SK-N-SH treated with all-trans-retinoic acid at 6 μM for 48 hours (cell line): ENCODE measurements around the gene SESN2.

Source experiments
- ATAC-seq: fragments of 200-7000 bp; cut with Tn5 transposase; 3 replicates; pipeline ENCODE4 v1.9.1; 2020; ENCODE audit warnings: mild to moderate bottlenecking, moderate library complexity
- ARNTL ChIP-seq: fragments of 450-650 bp; formaldehyde crosslinking; IDR thresholded peaks from 2 replicates; pipeline ENCODE4 v1.5.0; 2020; ENCODE audit warnings: low read depth, mild to moderate bottlenecking, moderate library complexity, borderline replicate concordance
- BACH2 ChIP-seq: fragments of 250-450 bp; sonication (Bioruptor Pico); IDR thresholded peaks from 2 replicates; pipeline ENCODE4 v1.9.0; 2021; ENCODE audit warnings: mild to moderate bottlenecking, borderline replicate concordance
- CREB5 ChIP-seq: fragments of 250-450 bp; sonication (Bioruptor Pico); IDR thresholded peaks from 2 replicates; pipeline ENCODE4 v1.5.1; 2020; ENCODE audit warnings: low read depth, mild to moderate bottlenecking, moderate library complexity
- CSDC2 ChIP-seq: fragments of 250-450 bp; sonication (Bioruptor Pico); IDR thresholded peaks from 2 replicates; pipeline ENCODE4 v1.5.0; 2020; ENCODE audit warnings: mild to moderate bottlenecking, moderate library complexity
- CSRNP3 ChIP-seq: fragments of 250-450 bp; sonication (Bioruptor Pico); IDR thresholded peaks from 2 replicates; pipeline ENCODE4 v1.5.1; 2021; ENCODE audit warnings: mild to moderate bottlenecking, moderate library complexity
- ESRRG ChIP-seq: fragments of 250-450 bp; sonication (Bioruptor Pico); IDR thresholded peaks from 2 replicates; pipeline ENCODE4 v1.6.1; 2021; ENCODE audit warnings: mild to moderate bottlenecking
- GLIS3 ChIP-seq: fragments of 250-450 bp; sonication (Bioruptor Pico); IDR thresholded peaks from 2 replicates; pipeline ENCODE4 v1.5.0; 2020; ENCODE audit warnings: mild to moderate bottlenecking, moderate library complexity
- ISL1 ChIP-seq: fragments of 250-450 bp; sonication (Bioruptor Pico); IDR thresholded peaks from 2 replicates; pipeline ENCODE4 v2.1.2; 2022; ENCODE audit warnings: mild to moderate bottlenecking, moderate library complexity
- PATZ1 ChIP-seq: fragments of 250-450 bp; sonication (Bioruptor Pico); IDR thresholded peaks from 2 replicates; pipeline ENCODE4 v1.8.0; 2020; ENCODE audit warnings: mild to moderate bottlenecking, moderate library complexity, borderline replicate concordance
- POU6F1 ChIP-seq: fragments of 250-450 bp; sonication (Bioruptor Pico); IDR thresholded peaks from 2 replicates; pipeline ENCODE4 v1.8.0; 2021; ENCODE audit warnings: low read depth, mild to moderate bottlenecking, moderate library complexity, borderline replicate concordance
- PPARA ChIP-seq: fragments of 250-450 bp; sonication (Bioruptor Pico); IDR thresholded peaks from 2 replicates; pipeline ENCODE4 v1.5.0; 2020; ENCODE audit warnings: mild to moderate bottlenecking, borderline replicate concordance
- RARB ChIP-seq: fragments of 250-450 bp; sonication (Bioruptor Pico); IDR thresholded peaks from 2 replicates; pipeline ENCODE4 v1.8.0; 2021; ENCODE audit warnings: mild to moderate bottlenecking, moderate library complexity
- TCF4 ChIP-seq: fragments of 250-450 bp; sonication (Bioruptor Pico); IDR thresholded peaks from 2 replicates; pipeline ENCODE4 v1.8.0; 2021; ENCODE audit warnings: mild to moderate bottlenecking, moderate library complexity, borderline replicate concordance
- TOX ChIP-seq: fragments of 250-450 bp; sonication (Bioruptor Pico); IDR thresholded peaks from 2 replicates; pipeline ENCODE4 v1.8.0; 2021; ENCODE audit warnings: mild to moderate bottlenecking, moderate library complexity, borderline replicate concordance
- TSHZ2 ChIP-seq: fragments of 250-450 bp; sonication (Bioruptor Pico); IDR thresholded peaks from 2 replicates; pipeline ENCODE4 v1.5.0; 2020; ENCODE audit warnings: mild to moderate bottlenecking, moderate library complexity
- ZC3H10 ChIP-seq: fragments of 250-450 bp; sonication (Bioruptor Pico); IDR thresholded peaks from 2 replicates; pipeline ENCODE4 v1.5.1; 2021; ENCODE audit warnings: mild to moderate bottlenecking, moderate library complexity
- ZFP3 ChIP-seq: fragments of 250-450 bp; sonication (Bioruptor Pico); IDR thresholded peaks from 2 replicates; pipeline ENCODE4 v1.5.0; 2020; ENCODE audit warnings: mild to moderate bottlenecking, moderate library complexity
- ZNF565 ChIP-seq: fragments of 450-650 bp; formaldehyde crosslinking; conservative IDR thresholded peaks from 2 replicates; pipeline ENCODE4 v1.5.0; 2020; ENCODE audit warnings: low read depth, mild to moderate bottlenecking, moderate library complexity
- ZNF70 ChIP-seq: fragments of 450-650 bp; formaldehyde crosslinking; IDR thresholded peaks from 2 replicates; pipeline ENCODE4 v1.5.0; 2020; ENCODE audit warnings: mild to moderate bottlenecking, moderate library complexity
- ZNF8 ChIP-seq: fragments of 450-650 bp; formaldehyde crosslinking; IDR thresholded peaks from 2 replicates; pipeline ENCODE4 v1.5.0; 2020; ENCODE audit warnings: mild to moderate bottlenecking, moderate library complexity

SESN2 gene

GRCh38 chr1:28260803-28261174, 1.5 kb downstream of the SESN2 start:
- TF ChIP-seq ISL1 (CRISPR knock-in tag) (no peak), POU6F1 (CRISPR knock-in tag) (no peak), ESRRG (CRISPR knock-in tag) (no peak), ZFP3 (CRISPR knock-in tag) (no peak), CSRNP3 (CRISPR knock-in tag) (no peak), PPARA (CRISPR knock-in tag) (no peak), TOX (CRISPR knock-in tag) (no peak), ZNF70 (CRISPR knock-in tag) (no peak), BACH2 (CRISPR knock-in tag) (no peak), ZC3H10 (CRISPR knock-in tag) (no peak), TCF4 (CRISPR knock-in tag) (no peak), ARNTL (CRISPR knock-in tag) (no peak), RARB (CRISPR knock-in tag) (no peak), ZNF565 (CRISPR knock-in tag) (no peak), PATZ1 (CRISPR knock-in tag) (no peak)
- no peak for ATAC-seq

GRCh38 chr1:28264897-28265296, 5.6 kb downstream of the SESN2 start:
- ATAC-seq, result no peak
- no peak for TF ChIP-seq PATZ1 (CRISPR knock-in tag)
- TF ChIP-seq TOX (CRISPR knock-in tag), result no peak
- TF ChIP-seq CSDC2, result no peak
- no peak for TF ChIP-seq TSHZ2 (CRISPR knock-in tag)
- TF ChIP-seq ESRRG (CRISPR knock-in tag), result no peak
- no peak for TF ChIP-seq POU6F1 (CRISPR knock-in tag)
- no peak for TF ChIP-seq CSRNP3 (CRISPR knock-in tag)
- TF ChIP-seq CREB5 (CRISPR knock-in tag), result no peak
- no peak for TF ChIP-seq PPARA (CRISPR knock-in tag)
- TF ChIP-seq TCF4 (CRISPR knock-in tag), result no peak
- TF ChIP-seq GLIS3 (CRISPR knock-in tag), result no peak
- TF ChIP-seq ZNF70 (CRISPR knock-in tag), result no peak
- TF ChIP-seq ARNTL (CRISPR knock-in tag), result no peak
- TF ChIP-seq ZNF8 (CRISPR knock-in tag), result no peak
- no peak for TF ChIP-seq ISL1 (CRISPR knock-in tag)
- no peak for TF ChIP-seq ZNF565 (CRISPR knock-in tag)
- TF ChIP-seq ZC3H10 (CRISPR knock-in tag), result no peak
- no peak for TF ChIP-seq RARB (CRISPR knock-in tag)
